Measurements from ENCODE around the gene FAR2.
A peak's percentile ranks its signal among the peaks of the same experiment; 100 is the strongest.
"Not testable (repeated sequence)": the region's sequence is repeated elsewhere in the genome, so short reads cannot be mapped to it uniquely, and the experiment has no call there.

FAR2 gene

DNA sequence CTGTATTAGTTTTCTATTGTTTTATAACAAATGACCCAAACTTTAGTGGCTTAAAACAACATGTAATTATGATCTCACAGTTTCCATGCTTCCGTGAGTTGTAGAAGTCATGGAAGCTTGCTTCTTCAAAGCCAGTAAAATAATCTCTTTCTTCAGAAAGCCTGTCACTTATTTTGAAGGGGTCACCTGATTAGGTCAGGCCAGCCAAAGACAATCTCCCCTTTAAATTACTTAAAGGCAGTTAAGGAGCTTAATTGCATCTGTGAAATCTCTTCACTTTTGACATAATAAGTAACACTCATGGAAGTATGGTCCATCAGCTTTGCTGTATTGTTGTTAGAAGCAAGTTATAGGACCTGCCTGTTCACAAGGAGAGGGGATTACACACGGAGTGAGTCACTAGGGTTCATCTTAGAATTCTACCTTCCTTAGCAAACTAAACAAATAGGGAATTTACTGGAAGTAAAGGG, 89.8 kb downstream of the FAR2 start:
- DNase-seq = no peak

DNA sequence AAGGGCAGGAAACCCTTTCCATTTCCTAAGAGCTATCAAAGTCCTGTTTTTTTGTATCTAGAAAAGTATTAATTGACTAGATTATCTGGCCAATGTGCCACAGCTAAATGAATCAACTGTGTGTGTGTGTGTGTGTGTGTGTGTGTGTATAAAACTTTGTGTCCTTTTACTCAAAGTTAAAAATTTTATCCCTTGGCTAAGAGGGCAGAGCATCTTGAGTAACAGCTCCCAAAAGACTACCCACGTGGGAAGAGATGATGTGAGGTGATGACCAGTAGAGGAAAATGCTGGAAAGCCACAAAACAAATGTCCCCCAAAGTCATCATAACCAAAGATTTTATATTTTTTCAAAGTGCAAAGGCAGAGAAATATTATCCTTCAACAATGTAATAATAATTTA, 90.3 kb downstream of the FAR2 start:
- no peak for DNase-seq

DNA sequence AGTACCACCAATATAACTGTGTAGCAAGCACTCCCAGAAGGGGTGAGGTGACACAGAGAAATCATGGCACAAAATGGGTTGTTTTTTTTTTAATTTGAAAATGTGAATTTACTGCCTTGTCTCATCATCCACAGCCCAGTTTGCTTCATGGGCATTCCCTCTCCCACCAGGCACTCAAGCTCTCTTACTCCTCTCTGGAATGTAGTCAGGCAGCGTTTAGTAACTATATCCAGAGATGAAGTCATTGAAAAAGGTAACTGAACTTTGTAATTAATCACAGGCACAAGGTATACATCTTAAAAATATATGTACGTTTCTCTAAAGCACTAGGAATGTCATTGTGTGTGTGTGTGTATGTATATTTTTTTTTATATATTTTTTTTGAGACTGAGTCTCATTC, 91.4 kb downstream of the FAR2 start:
- DNase-seq = no peak

DNA sequence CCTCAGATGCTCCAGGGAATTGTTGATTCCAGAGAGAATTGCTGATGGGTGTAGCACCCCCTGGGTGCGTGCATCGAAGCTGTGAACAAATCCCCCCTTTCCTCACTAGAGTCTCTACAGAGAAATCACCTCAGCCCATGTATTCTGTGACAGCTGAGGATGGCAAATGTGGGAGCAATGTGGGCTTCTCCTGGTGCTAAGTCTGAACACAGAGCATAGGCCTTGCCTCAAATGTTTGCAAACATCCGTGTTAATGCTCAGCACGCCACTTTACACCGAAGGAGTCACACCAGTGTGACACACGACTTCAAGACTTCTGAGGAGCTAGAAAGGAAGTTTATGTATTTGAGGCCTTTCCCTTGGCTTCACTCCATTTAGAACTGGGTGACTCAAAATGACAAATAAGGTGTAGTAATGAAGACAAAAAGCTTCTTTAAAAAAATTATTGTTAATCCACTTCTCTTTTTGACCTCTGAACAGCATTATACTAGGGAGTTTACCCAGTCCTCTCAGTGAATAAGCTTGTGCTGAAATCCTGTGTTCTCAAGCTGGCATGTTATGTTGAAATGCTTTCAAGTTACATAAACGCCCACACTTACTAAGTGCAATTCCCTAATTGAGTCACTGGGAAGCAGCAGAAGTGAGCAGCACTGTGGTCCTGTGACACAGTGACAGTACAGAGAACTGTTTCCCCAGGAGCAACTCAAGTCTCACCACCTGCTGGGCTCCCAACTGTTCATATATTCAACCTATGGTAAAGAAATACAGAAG, 92.9 kb downstream of the FAR2 start:
- DNase-seq = peak; percentile 22 to 27

DNA sequence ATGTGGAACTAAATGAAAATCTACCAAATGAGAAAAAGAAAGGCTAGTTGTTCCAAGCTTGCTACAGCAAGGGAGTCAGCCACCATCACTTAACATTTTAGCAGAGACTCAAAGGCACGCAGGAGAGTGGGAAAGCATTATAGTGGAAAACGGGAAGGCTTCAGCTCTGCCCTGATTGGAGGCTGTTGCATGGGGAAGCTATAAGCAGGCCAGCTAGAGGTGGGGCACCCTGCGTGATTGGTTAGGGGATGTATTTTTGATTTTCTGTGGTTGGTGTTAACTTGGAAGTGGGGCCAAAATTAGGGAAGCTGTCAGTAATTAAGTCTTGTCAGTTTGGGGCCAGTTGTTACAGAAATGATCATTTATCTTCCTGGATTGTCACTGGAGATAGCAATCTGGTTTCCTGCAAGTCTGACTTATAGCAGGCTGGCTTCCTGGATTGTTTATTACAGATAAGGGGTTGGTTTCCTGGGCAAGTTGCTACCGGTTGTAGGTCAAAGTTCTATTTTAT, 93.9 kb downstream of the FAR2 start:
- DNase-seq = no peak

DNA sequence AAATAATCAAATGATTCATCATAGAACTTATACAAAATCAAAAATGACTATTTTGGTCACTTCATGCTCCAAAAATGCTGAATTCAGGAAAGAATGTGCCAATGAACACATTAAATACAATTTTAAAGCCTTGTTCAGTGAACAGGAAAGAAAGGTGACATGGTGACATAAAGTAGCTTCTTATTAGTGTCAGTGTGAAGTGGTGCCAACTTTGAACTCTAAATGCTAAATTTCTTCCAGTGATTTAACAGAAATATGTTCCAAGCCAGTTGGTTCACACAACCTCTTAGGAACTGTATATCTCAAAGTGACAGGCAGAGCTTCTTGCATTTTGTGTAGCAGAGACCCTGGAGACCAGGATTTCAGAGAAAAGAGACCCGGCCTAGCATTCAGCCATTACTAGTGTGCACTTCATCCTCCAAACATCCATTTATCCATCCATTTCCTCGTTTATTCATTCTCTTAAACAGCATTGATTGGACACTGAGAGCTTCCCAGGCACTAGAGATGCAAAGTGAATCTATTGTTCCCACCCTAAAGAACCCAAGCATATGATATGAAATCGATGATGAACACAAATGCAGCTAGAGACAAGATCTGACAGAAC, 95.2 kb downstream of the FAR2 start:
- no peak for DNase-seq

DNA sequence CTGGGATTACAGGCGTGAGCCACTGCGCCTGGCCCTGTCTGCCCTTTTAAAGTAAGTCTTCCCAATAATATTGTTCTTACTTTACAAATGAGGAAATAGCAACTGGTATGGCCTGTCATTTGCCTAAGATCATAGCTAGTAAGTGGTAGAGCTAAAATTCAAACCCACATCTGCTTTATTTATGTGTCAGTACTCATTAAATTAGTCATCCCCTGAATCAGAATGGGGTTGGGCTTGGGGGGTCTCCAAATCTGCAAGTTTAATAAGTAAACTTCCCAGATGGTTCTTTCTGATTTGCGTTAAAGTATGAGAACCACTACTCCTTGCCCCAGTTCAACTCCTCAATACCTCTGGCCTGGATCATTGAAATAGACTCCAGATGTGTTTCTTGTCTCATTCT, 96.2 kb downstream of the FAR2 start:
- DNase-seq = no peak

DNA sequence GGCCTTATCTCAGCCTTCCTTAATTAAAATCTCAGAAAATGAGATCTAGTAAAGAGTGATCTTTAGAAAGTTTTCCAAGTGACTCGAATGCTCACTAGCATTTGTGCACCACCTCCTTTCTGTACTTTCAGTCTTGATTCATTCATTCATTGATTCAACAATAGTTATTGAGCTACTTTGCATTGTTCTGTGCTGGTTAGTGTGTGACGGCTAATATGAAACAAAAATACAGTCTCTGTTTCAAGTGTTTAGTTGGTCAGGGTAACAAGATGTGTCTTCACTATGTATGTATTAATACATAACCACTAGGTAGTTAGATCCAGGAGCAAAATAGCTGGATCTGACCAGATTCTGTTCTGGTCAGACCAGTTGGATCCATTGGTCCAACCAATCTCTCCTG, 100.9 kb downstream of the FAR2 start:
- no peak for DNase-seq

DNA sequence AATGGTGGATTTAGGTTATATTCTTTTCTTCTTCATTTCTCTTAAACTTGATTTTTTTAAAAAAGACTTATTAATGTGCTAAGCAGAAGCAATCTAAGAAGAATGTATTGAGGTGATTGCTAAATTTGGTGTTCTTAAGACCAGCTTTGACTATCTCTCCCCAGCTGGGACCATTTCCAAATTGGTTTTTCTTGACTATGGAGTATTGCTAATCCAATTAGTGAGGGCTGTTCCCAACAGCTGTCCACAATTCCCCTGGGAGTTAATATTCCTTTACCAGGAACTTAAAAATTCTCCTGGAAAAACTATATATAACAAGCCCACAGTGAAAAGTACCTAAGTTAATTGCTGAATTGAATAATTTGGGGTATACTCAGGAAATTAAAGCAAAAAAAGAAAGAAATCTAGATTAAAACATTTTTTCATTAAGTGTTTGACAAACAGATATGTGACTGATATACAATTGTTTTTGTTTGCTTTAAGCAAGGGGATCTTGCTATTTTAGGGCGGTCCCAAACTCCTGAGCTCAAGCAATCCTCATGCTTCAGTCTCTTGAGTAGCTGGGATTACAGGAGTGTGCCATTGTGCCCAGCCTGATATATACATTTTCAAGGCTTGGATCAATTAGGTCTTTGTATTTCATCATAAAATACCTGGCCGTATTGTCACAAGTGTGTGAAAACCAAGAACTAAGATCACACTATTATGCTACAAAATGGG, 105.0 kb downstream of the FAR2 start:
- no peak for DNase-seq

DNA sequence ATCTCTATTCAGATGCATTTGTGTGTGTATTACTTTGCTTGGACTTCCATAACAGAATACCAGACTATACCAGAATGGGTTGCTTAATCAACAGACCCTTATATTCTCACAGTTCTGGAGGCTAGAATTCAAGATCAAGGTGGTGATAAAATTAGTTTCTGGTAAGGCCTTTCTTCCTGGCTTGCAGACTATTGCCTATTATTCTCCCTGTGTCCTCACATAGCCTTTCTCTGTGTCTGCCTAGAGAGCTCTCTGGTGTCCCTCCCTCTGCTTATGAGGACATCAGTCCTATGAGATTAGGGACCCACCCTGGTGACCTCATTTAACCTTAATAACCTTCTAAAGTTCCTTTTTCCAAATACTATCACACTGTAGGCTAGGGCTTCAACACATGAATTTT, 106.0 kb downstream of the FAR2 start:
- no peak for DNase-seq

DNA sequence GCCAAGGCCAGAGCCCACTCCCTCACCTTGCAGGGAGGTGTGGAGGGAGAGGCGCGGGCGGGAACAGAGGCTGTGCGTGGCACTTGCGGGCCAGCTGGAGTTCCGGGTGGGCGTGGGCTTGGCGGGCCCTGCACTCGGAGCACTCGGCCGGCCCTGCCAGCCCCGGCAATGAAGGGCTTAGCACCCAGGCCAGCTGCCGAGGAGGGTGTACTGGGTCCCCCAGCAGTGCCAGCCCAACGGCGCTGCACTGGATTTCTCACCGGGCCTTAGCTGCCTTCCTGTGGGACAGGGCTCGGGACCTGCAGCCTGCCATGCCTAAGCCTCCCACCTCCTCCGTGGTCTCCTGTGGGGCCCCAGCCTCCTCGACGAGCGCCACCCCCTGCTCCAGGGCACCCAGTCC, 107.5 kb downstream of the FAR2 start:
- no peak for DNase-seq

DNA sequence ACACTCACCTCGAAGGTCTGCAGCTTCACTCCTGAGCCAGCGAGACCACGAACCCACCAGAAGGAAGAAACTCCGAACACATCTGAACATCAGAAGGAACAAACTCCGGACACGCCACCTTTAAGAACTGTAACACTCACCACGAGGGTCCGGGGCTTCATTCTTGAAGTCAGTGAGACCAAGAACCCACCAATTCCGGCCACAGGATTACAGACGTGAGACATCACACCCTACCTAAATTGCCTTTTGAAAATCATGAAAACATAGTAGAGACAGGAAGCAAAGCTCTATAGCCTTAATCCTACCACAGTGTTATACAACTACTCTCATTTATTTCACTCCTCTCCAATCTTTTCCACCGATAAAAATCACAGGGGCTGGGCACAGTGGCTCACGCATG, 108.6 kb downstream of the FAR2 start:
- DNase-seq = not testable (repeated sequence)

DNA sequence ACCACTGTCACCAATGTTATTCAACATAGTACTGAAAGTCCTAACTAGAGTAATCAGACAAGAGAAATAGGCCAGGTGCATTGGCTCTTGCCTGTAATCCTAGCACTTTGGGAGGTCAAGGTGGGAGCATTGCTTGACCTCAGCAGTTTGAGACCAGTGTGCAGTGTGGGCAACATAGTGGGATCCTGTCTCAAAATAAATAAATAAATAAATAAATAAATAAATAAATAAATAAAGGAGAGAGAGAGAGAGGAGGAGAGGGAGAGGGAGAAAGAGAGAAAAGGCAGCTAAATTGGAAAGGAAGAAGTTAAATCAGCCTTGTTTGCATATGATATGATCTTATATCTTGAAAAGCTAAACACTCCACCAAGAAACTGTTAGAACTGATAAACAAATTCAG, 115.3 kb downstream of the FAR2 start:
- no peak for DNase-seq

DNA sequence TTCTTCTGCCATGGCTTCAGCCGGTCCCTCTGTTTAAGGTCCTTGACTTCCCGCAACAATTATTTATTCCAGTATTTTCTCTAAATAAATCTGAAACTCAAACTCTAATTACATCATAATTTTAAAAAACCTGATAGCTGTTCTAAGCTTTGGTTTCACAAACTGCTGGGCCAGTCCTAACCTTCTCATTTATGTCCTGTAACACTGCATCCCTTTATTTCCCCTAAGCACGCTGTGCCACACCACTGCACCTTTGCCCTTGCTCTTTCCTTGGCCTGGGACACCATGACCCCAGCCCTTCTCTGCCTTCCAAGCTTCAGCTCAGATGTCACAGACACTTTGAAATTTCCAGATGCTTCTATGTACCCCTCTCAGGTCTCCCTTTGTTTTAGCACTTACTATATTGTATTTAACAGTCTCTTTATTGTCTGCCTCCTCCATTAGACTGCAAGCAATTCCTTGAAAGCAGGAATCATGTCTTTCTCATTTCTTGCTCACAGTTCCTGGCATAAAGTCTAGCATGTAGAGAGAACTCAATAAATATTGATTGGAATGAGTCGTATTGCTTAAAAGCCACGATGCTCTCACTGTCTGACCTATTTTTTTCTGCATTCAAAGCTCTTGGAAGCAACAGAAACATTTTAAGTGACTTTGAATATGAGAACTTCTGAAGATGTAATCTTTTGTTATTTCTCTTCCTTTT, 120.8 kb downstream of the FAR2 start:
- DNase-seq = no peak

DNA sequence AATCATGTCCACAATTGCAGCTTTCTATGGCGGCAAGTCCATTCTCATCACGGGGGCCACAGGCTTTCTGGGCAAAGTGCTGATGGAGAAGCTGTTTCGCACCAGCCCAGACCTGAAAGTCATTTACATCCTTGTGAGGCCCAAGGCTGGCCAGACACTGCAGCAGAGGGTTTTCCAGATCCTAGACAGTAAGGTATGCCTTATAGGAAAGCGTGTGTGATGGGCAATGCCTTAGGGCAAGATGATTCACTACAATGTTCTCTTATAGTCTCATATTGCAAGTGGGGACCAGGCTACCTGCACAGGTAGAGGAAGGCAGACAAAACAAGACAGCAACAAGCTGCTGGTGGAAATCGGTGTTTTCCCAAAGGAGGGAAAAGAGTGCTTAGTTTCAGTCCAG, 121.4 kb downstream of the FAR2 start:
- no peak for DNase-seq

DNA sequence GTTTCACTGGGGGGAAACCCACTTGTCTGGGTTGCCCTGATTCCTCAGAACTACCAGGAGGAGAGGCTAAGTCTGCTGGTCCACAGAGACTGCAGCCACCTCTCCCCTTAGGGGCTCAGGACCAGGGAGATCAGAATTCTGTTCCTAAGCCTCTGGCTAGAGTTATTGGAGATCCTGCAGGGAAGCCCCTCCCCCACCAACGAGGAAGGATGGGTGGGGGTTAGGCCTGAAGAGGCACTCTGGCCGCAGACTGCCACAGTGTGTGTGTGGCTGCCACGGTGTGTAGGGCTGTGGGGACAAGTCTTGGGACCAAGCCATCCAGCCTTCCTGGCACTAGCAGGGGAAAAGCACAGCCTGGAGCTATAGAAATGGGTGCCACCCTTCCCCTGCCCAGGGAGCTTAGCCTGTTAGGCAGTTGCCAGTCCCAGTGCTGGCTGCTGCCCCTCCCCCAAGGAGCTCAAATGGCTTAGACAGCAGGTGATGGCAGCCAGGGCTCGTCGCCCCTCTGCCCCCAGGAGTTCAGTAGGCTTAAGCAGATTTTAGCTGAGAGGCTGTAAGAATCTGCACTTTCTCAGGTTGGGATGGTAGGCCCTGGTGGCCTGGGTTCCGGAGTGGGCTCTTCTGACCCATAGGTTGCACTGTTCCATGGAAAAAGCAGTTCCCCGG, 124.2 kb downstream of the FAR2 start:
- no peak for DNase-seq

DNA sequence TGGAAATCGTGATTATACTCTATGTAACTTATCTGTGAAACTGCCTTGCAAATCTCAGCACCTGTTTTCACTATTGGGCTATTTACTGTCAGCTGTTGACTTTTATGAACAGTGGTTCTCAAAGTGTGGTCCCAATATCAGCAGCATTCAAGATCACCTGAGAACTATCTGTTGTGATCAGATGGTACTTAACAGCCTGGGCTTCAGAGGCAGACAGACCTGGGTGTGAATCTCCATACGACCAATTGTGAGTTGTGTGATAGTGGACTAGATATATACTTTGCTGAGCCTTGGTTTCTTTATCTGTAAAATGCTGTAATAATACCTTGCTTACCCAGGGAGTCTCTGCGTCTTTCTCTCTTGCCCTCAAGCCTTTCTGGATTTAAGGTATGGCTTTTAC, 126.8 kb downstream of the FAR2 start:
- no peak for DNase-seq

DNA sequence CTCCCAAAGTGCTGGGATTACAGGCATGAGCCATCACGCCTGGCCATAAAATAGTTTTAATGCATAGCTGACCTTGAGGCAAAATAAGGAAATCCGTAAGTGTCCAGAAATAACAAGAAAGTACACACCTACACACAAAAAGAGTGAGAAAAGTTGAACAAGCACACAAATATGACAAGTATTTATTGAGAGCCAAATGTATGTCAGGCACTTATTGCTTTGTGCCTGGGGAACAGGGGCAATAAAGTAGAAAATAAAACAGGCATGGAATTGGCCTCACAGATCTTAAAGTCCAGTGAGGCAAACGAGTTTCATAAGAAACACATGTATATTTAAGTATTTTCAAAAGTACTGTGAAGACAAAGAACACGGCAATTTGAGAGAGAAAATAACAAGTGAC, 128.2 kb downstream of the FAR2 start:
- DNase-seq = no peak

DNA sequence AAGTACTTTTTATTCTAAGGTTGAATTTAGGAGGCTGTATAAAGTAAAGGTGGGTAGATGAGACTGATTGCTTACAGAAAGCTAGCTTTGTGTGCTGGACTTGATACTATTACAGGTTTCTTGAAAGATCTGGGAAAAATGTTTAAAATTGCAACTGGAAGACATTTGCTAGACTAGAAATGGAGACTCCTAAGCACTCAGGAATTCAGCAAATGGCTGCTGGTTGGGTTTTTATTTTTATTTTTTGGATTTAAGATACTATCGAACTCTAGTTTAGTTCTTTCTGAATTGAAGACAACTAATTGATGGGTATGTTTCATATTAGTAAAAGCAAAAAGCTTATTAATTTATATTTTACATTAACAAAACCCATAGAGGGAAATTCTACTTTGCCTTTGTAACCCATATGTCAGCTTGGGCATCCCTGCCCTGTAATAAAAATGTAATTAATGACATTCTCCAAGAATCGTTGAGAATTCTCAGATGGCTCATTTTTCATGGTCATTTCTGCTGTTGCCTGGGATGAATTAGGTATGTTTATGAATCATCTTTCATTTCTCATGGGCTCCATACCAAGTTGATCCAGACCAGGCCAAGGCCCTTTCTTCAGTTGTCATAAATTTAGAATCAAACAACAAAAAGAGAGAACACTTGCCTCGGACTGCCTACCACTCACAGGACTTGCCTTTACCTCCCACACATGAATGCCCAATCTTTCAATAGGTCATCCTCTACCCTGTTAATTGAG, 129.8 kb downstream of the FAR2 start:
- DNase-seq = no peak

DNA sequence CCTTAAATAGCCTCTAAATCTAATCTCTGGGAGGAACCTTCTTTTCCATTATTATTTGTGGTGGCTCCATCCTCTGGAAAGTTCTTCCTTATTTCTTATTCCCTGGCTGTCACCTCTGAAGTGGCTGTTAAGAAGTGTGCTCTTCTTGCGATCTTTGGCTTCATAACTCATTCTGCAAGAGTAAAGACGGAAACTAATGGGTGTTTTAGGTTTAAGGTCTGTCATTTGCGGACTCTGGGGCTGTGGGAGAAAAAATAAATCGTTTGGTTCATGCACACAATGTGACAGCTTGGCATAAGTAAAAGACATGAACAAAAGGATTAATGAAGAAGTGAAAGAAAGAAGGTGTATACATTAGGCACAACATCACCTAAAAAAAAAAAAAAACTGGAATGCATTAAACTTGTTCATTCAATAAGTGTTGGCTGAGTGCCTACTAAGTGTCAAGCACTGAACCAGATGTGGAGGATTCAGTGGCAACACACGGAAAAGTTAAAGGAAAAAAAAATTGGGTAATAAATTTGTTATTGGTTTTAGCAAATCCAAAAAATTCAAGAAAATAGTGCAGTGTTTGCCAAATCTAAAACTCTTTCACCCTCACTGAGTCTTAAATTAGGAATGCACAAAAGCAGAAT, 132.4 kb downstream of the FAR2 start:
- DNase-seq = no peak

DNA sequence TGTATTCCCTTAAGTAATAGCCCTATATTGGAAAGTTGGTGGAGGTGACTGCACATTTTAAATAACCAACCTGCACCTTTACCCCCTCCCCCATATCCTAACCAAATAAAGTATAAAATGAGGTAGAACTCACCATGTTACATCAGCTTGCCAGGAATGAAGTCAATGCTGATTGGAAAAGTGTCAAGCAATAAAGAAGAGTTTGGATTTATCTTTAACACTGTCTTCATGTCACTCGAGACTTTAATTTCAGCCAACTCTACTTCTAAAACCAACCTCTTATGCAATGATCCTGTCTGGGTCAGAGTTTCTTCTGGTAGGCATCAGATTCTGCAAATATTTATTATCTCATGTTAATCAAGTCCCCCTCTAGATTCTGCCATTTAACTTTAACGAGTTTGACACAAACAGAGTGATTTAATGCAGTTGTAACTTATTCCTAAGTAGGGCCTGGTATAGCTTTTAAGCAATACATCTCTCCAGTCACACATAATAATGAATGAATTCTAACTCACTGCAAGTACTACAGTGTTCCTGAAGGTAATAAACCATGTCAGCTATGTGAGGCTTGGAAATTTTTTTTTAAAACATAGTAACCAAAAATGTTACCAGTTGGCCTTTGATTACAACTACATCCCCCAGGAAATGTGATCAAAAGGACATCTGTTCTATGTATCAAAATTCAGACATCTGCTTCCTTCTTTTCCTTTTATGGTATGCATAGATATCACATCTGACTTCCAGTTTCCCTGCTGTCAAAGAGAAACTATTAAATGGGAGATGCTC, 133.1 kb downstream of the FAR2 start:
- DNase-seq = no peak

Data from activated T-cell treated with anti-CD3 and anti-CD28 coated beads, Interleukin-2, amount 50 U/mL, for 48 hours (primary cell).